MCF 10A (cell line): Measurements from ENCODE around the gene ENDOG. TPM values are rescaled to one million over a fixed set of nuclear protein-coding genes. Genes with fewer than 3 reads are reported as not detected.
A peak's percentile ranks its signal among the peaks of the same experiment; 100 is the strongest.
"Not testable (repeated sequence)": the region's sequence is repeated elsewhere in the genome, so short reads cannot be mapped to it uniquely, and the experiment has no call there.

ENCODE experiments used
- BruUV-seq: library from RNA; stranded (reverse); fragments of 400-500 nt; replicated peaks from 2 replicates; lab custom pipeline; 2021; lab: Mats Ljungman, UMichigan
- CTCF ChIA-PET: fragments of 300-600 bp; sonication (Branson Sonifier 250); formaldehyde crosslinking; extraction: SDS; loops from one replicate; lab custom pipeline; 2021; ENCODE audit warnings: antibody characterized with exemption, inconsistent platforms; lab: Yijun Ruan, JAX
- POLR2A ChIA-PET: fragments of 300-600, 350-650 bp; sonication (Branson Sonifier 250); formaldehyde crosslinking; extraction: SDS; loops from one replicate; lab custom pipeline; 2020; ENCODE audit warnings: antibody characterized with exemption, inconsistent platforms; lab: Yijun Ruan, JAX
- DNase-seq: peaks from one replicate; pipeline ENCODE4 v3.0.0-alpha.2; 2018; ENCODE audit not compliant: unreplicated experiment
- H3K27ac Mint-ChIP-seq: one replicate; pipeline ENCODE4 v1.8.0; 2022; ENCODE audit warnings: mild to moderate bottlenecking, low read depth, mixed read lengths; ENCODE audit not compliant: unreplicated experiment
- H3K27me3 Mint-ChIP-seq: one replicate; pipeline ENCODE4 v1.8.0; 2022; ENCODE audit warnings: mixed read lengths; ENCODE audit not compliant: insufficient read depth, unreplicated experiment
- H3K36me3 Mint-ChIP-seq: one replicate; pipeline ENCODE4 v1.8.0; 2022; ENCODE audit warnings: mild to moderate bottlenecking, moderate library complexity, mixed read lengths; ENCODE audit not compliant: insufficient read depth, unreplicated experiment
- H3K4me1 Mint-ChIP-seq: one replicate; pipeline ENCODE4 v1.8.0; 2022; ENCODE audit warnings: mixed read lengths; ENCODE audit not compliant: insufficient read depth, unreplicated experiment
- H3K4me3 Mint-ChIP-seq: one replicate; pipeline ENCODE4 v1.8.0; 2022; ENCODE audit warnings: mild to moderate bottlenecking, moderate library complexity, mixed read lengths; ENCODE audit not compliant: unreplicated experiment
- H3K9me3 Mint-ChIP-seq: one replicate; pipeline ENCODE4 v1.8.0; 2022; ENCODE audit warnings: mixed read lengths; ENCODE audit not compliant: unreplicated experiment
- CTCF ChIP-seq: fragments of 200-600 bp; IDR thresholded peaks from one replicate; pipeline ENCODE4 v1.8.0; 2022; ENCODE audit warnings: antibody characterized with exemption, mild to moderate bottlenecking; ENCODE audit not compliant: unreplicated experiment
- intact Hi-C: fragments of 100-400 bp; cut with micrococcal nuclease; formaldehyde crosslinking; loops from 2 replicates; pipeline ENCODE4 v1.14.1; 2022
- total RNA-seq: library from RNA; stranded (reverse); gene quantifications from 2 replicates; pipeline ENCODE4 v1.2.3, GENCODE V29; 2022

The ENDOG gene
- total RNA-seq, 1 experiment from 2014 or later = 22.0 TPM

DNA sequence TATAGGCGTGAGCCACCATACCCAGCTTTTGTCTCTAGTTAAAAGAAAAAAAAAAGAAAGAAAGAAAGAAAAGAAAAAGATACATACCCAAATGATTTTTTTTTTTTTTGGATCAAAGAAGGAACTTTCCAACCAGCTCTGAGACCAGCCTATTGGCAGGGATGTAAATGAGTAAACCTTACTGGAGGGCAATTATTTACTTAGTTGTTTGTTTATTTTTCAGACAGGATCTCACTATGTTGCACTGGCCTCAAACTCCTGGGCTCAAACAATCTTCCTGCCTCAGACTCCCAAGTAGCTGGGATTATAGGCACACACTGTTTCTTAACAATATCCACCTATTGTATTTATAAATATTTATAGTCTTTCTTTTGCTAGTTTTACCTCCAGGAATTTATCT lies 22.2 kb downstream of the ENDOG start:
- peaks cover 6% of the 10 kb centered on the region for H3K4me1 Mint-ChIP-seq
- H3K4me3 Mint-ChIP-seq = no peak overlapping the region
- POLR2A ChIA-PET = no interaction called here
- H3K27me3 Mint-ChIP-seq = no peaks in the 10 kb centered on the region
- H3K9me3 Mint-ChIP-seq = no peaks in the 10 kb centered on the region
- peaks cover 26% of the 10 kb centered on the region for H3K36me3 Mint-ChIP-seq
- no TSS peak for BruUV-seq
- intact Hi-C loops = no loop called here
- CTCF ChIA-PET = interaction anchor here (0.6 kb wide), 1 partner anchor 87 kb away, joined by 3 read pairs; no protein-coding TSS in a partner anchor
- no peak for DNase-seq
- TF ChIP-seq CTCF = no peak
- H3K27ac Mint-ChIP-seq = no peak overlapping the region

- ChIA-PET CTCF (interaction anchor here (0.6 kb wide), 1 partner anchor 36 kb away, joined by 3 read pairs; no protein-coding TSS in a partner anchor), POLR2A (interaction anchor here (0.6 to 1.3 kb wide), 2 partner anchors 12 to 290 kb away, joined by 3 to 4 read pairs; no protein-coding TSS in a partner anchor)
- H3K27me3 Mint-ChIP-seq = no peaks in the 10 kb centered on the region
- TF ChIP-seq CTCF = no peak
- intact Hi-C loops = no loop called here
- peaks cover 9% of the 10 kb centered on the region for H3K4me1 Mint-ChIP-seq
- no peak overlapping the region for H3K4me3 Mint-ChIP-seq
- no peak overlapping the region for H3K27ac Mint-ChIP-seq
- no peak for DNase-seq
- no TSS peak for BruUV-seq
- H3K36me3 Mint-ChIP-seq = peaks cover 21% of the 10 kb centered on the region
- no peaks in the 10 kb centered on the region for H3K9me3 Mint-ChIP-seq
Measured at GRCh38 chr9:128841694-128842492, 23.6 kb downstream of the ENDOG start.

GRCh38 chr9:128843171-128843570 lies 24.9 kb downstream of the ENDOG start:
- intact Hi-C loops, H3K27ac Mint-ChIP-seq, H3K9me3 Mint-ChIP-seq, H3K4me3 Mint-ChIP-seq, BruUV-seq, H3K4me1 Mint-ChIP-seq, DNase-seq, H3K27me3 Mint-ChIP-seq: not testable (repeated sequence)
- H3K36me3 Mint-ChIP-seq = peaks cover 21% of the 10 kb centered on the region
- POLR2A ChIA-PET = interaction anchor here (0.7 kb wide), 1 partner anchor 92 kb away, joined by 5 read pairs; no protein-coding TSS in a partner anchor
- CTCF ChIA-PET = interaction anchor here (0.7 kb wide), 2 partner anchors 20 to 66 kb away, joined by 3 read pairs; no protein-coding TSS in a partner anchor

GRCh38 chr9:128845186-128845931 lies 27.1 kb downstream of the ENDOG start:
- Mint-ChIP-seq H3K4me3 (no peak overlapping the region), H3K4me1 (peaks cover 9% of the 10 kb centered on the region), H3K36me3 (peaks cover 16% of the 10 kb centered on the region), H3K27me3 (no peaks in the 10 kb centered on the region), H3K27ac (no peak overlapping the region), H3K9me3 (no peaks in the 10 kb centered on the region)
- ChIA-PET POLR2A (interaction anchor here (0.6 to 2.5 kb wide), 5 partner anchors 16 to 177 kb away, joined by 3 to 10 read pairs (median 4); partner anchors contain the start of genes ENDOG and SPOUT1), CTCF (interaction anchor here (0.6 to 2.4 kb wide), 13 partner anchors 15 to 294 kb away, joined by 3 to 17 read pairs (median 4); partner anchors contain the start of gene ENDOG)
- peak; percentile 55 for DNase-seq
- no peak for TF ChIP-seq CTCF
- no TSS peak for BruUV-seq
- intact Hi-C loops = no loop called here
